GM12878 (cell line): ENCODE measurements around the gene SOX30. TPM values are rescaled to one million over a fixed set of nuclear protein-coding genes. Genes with fewer than 3 reads are reported as not detected.

Source experiments
- ATAC-seq: fragments of 200-7000 bp; cut with Tn5 transposase; 3 replicates; pipeline ENCODE4 v1.9.1; 2020; ENCODE audit warnings: mild to moderate bottlenecking, moderate library complexity
- BruUV-seq: library from RNA; stranded (reverse); fragments of 400-500 nt; replicated peaks from 2 replicates; lab custom pipeline; 2021; lab: Mats Ljungman, UMichigan
- CTCF ChIA-PET: fragments of 300-600 bp; sonication (Branson Sonifier 250); formaldehyde crosslinking; extraction: SDS; loops from one replicate; lab custom pipeline; 2021; ENCODE audit warnings: inconsistent platforms; lab: Yijun Ruan, JAX
- POLR2A ChIA-PET: fragments of 350-600 bp; formaldehyde crosslinking; extraction: SDS; loops from one replicate; lab custom pipeline; 2021; ENCODE audit warnings: inconsistent platforms; lab: Charles Lee
- RAD21 ChIA-PET: fragments of 300-600 bp; sonication (Branson Sonifier 250); formaldehyde crosslinking; loops from one replicate; lab custom pipeline; 2023; ENCODE audit warnings: antibody characterized with exemption; ENCODE audit not compliant: unreplicated experiment; lab: Charles Lee
- SMC1A ChIA-PET: fragments of 300-600 bp; sonication (Branson Sonifier 250); formaldehyde crosslinking; loops from one replicate; lab custom pipeline; 2023; ENCODE audit not compliant: unreplicated experiment, uncharacterized antibody; lab: Charles Lee
- DNase-seq: peaks from one replicate; pipeline ENCODE4 v3.0.0-alpha.2; 2011; ENCODE audit warnings: low read depth, low spot score
- FAIRE-seq: peaks from 3 replicates; lab custom pipeline; 2011; peaks lifted over from hg19 to GRCh38; lab: Jason Lieb, UNC
- H2AFZ ChIP-seq: 2 replicates; pipeline ENCODE4 v1.6.0; 2011; ENCODE audit warnings: low read depth, low read length, control low read depth; ENCODE audit not compliant: control insufficient read depth
- H3K27ac ChIP-seq: 2 replicates; pipeline ENCODE4 v1.5.1; 2011; ENCODE audit warnings: control low read depth; ENCODE audit not compliant: control insufficient read depth, insufficient read depth
- H3K27me3 ChIP-seq, 2 experiments: replicated peaks in 1 of 2; 2 replicates each; pipeline versions ENCODE4 v1.6.0 to v1.6.1; 2011; ENCODE audit warnings: low read length in 1 of 2; ENCODE audit not compliant: control insufficient read depth in 2 of 2, insufficient read depth in 2 of 2
- H3K36me3 ChIP-seq, 2 experiments: 2 replicates each; pipeline ENCODE4 v1.5.1; 2011; ENCODE audit warnings: low read length in 1 of 2; ENCODE audit not compliant: control insufficient read depth in 2 of 2, insufficient read depth in 2 of 2
- H3K4me1 ChIP-seq: 2 replicates; pipeline ENCODE4 v1.6.1; 2011; ENCODE audit warnings: mild to moderate bottlenecking, low read length, moderate library complexity, mixed read lengths; ENCODE audit not compliant: control insufficient read depth, insufficient read depth
- H3K4me2 ChIP-seq: 2 replicates; pipeline ENCODE4 v1.6.0; 2011; ENCODE audit warnings: control low read depth; ENCODE audit not compliant: control insufficient read depth, insufficient read depth
- H3K4me3 ChIP-seq: fragments of 200-600 bp; sonication (generic); 2 replicates; pipeline ENCODE4 v1.5.1; 2016
- H3K79me2 ChIP-seq: 2 replicates; pipeline ENCODE4 v1.6.0; 2011; ENCODE audit warnings: low read length; ENCODE audit not compliant: control insufficient read depth, insufficient read depth
- H3K9ac ChIP-seq: 2 replicates; pipeline ENCODE4 v1.8.0; 2011; ENCODE audit warnings: low read length, control low read depth, mixed read lengths; ENCODE audit not compliant: control insufficient read depth, insufficient read depth
- H3K9me3 ChIP-seq: replicated peaks from 3 replicates; pipeline ENCODE4 v1.5.1; 2011; ENCODE audit warnings: mild to moderate bottlenecking, low read length; ENCODE audit not compliant: control insufficient read depth, insufficient read depth
- H4K20me1 ChIP-seq: 2 replicates; pipeline ENCODE4 v1.6.0; 2011; ENCODE audit not compliant: control insufficient read depth, insufficient read depth
- BCL11A ChIP-seq: IDR thresholded peaks from 2 replicates; pipeline ENCODE4 v1.6.1; 2011; ENCODE audit warnings: low read depth, low read length
- EED ChIP-seq: sonication (generic); IDR thresholded peaks from 2 replicates; pipeline ENCODE4 v1.6.1; 2016; ENCODE audit warnings: antibody characterized with exemption, low read depth
- FOXK2 ChIP-seq: fragments of 450-650 bp; IDR thresholded peaks from 2 replicates; pipeline ENCODE4 v1.6.1; 2017; ENCODE audit warnings: mild to moderate bottlenecking, moderate library complexity
- IKZF1 ChIP-seq: fragments of 450-650 bp; conservative IDR thresholded peaks from 2 replicates; pipeline ENCODE4 v1.6.1; 2017; ENCODE audit warnings: antibody characterized with exemption, mild to moderate bottlenecking
- MXI1 ChIP-seq: fragments of 150-350 bp; IDR thresholded peaks from 2 replicates; pipeline ENCODE4 v1.6.1; 2011; ENCODE audit warnings: low read depth, mild to moderate bottlenecking, inconsistent platforms, low read length, improper control_type of control experiment
- NRF1 ChIP-seq: conservative IDR thresholded peaks from 2 replicates; pipeline ENCODE4 v1.6.1; 2011; ENCODE audit warnings: mild to moderate bottlenecking, low read depth, low read length, improper control_type of control experiment
- RELA ChIP-seq: fragments of 450-650 bp; IDR thresholded peaks from 2 replicates; pipeline ENCODE4 v1.8.0; 2014; ENCODE audit warnings: borderline replicate concordance; ENCODE audit not compliant: partially characterized antibody
- RUNX3 ChIP-seq: IDR thresholded peaks from 2 replicates; pipeline ENCODE4 v1.6.1; 2012; ENCODE audit warnings: low read length, inconsistent platforms
- SMAD1 ChIP-seq: fragments of 450-650 bp; IDR thresholded peaks from 2 replicates; pipeline ENCODE4 v1.6.1; 2018; ENCODE audit warnings: mild to moderate bottlenecking, low read depth; ENCODE audit not compliant: partially characterized antibody
- SMC3 ChIP-seq: IDR thresholded peaks from 2 replicates; pipeline ENCODE4 v1.6.1; 2011; ENCODE audit warnings: low read length, improper control_type of control experiment, borderline replicate concordance
- WGBS: methylation state at CpG from one replicate; pipeline ENCODE4 v1.1.6; 2016; ENCODE audit warnings: low lambda C conversion rate; ENCODE audit not compliant: insufficient replicate concordance, insufficient coverage; ENCODE audit errors: missing lambda C conversion rate; 5-methylcytosine and 5-hydroxymethylcytosine counted together
- in situ Hi-C: fragments of 300-500 bp; cut with MboI; formaldehyde crosslinking; loops from 9 replicates; pipeline ENCODE4 v1.14.3; 2018; ENCODE audit warnings: mixed read lengths
- intact Hi-C: fragments of 100-400 bp; cut with micrococcal nuclease; formaldehyde crosslinking; loops from one replicate; pipeline ENCODE4 v1.14.2; 2022; ENCODE audit not compliant: unreplicated experiment
- polyA plus RNA-seq, 11 experiments: library from polyadenylated mRNA; depleted of rRNA in 4 of 11; unstranded in 6 of 11; stranded (reverse) in 5 of 11; fragments of >200 nt; fragmentation: Nextera tagmentation in 4 of 11; fragmentation: Illumina TruSeq in 1 of 11; extraction: Ambion mirVana in 4 of 11; extraction: Trizol in 1 of 11; gene quantifications; 1 replicate in 1 of 11; 2 replicates in 10 of 11; pipeline versions ENCODE4 v1.2.1 to v1.2.3, GENCODE V29; 2011 to 2016; ENCODE audit warnings: inconsistent platforms in 2 of 11, missing spikeins in 2 of 11, low read depth in 1 of 11
- total RNA-seq, 4 experiments: library from RNA; depleted of rRNA in 3 of 4; stranded (reverse); fragments of >200 nt in 3 of 4; fragmentation: Illumina TruSeq in 1 of 4; extraction: Trizol in 1 of 4; gene quantifications; 2 replicates each; pipeline versions ENCODE4 v1.2.1 to v1.2.3, GENCODE V29; 2013 to 2021
- TF ChIP-seq, protein P1 (sequence below): fragments of 450-650 bp; IDR thresholded peaks from 2 replicates; pipeline ENCODE4 v1.6.1; 2018; ENCODE audit warnings: borderline replicate concordance, mild to moderate bottlenecking; ENCODE audit not compliant: partially characterized antibody
- TF ChIP-seq, protein P2 (sequence below): fragments of 450-650 bp; formaldehyde crosslinking; IDR thresholded peaks from 2 replicates; pipeline ENCODE4 v1.4.0; 2020; ENCODE audit warnings: mild to moderate bottlenecking, moderate library complexity
- TF ChIP-seq, protein P3 (sequence below): fragments of 450-650 bp; IDR thresholded peaks from 2 replicates; pipeline ENCODE4 v1.6.1; 2016; ENCODE audit warnings: mild to moderate bottlenecking

The SOX30 gene
- total and polyA plus RNA-seq, 10 of the 15 experiments (the other 5 are each of a cell fraction or from before 2014, with no cell fraction given) = 0.06 to 0.32 (median 0.10) TPM; not detected in 2

DNA sequence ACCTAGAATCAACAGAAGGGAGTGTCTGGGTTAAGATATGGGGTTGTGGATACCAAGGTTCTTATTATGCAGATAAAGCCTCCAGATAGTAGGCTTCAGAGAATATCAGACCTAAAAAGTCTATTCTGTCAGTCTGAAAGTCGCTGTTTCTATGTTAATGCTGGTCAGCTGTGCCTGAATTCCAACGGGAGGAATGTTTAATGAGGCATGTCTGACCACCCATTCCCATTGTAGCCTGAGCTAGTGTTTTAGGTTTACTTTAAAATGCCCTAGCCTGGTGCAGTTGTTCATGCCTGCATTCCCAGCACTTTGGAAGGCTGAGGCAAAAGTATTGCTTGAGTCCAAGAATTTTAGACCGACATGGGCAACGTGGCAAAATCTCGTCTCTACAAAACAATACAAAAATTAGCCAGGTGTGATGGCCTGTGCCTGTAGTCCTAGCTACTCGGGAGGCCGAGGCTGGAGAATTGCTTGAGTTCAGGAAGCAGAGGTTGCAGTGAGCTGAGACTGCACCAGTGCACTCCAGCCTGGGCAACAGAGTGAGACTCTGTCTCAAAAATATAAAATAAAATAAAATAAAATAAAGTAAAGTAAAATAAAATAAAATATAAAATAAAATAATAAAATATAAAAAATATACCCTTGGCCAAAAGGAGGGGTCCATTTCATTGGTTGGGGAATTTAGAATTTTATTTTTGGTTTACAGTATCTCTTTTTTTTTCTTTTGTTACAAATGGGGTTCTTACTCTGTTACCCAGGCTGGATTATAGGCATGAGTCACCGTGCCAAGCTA lies 7.8 kb upstream of the SOX30 start (continued):
- TF ChIP-seq, protein P1, sequence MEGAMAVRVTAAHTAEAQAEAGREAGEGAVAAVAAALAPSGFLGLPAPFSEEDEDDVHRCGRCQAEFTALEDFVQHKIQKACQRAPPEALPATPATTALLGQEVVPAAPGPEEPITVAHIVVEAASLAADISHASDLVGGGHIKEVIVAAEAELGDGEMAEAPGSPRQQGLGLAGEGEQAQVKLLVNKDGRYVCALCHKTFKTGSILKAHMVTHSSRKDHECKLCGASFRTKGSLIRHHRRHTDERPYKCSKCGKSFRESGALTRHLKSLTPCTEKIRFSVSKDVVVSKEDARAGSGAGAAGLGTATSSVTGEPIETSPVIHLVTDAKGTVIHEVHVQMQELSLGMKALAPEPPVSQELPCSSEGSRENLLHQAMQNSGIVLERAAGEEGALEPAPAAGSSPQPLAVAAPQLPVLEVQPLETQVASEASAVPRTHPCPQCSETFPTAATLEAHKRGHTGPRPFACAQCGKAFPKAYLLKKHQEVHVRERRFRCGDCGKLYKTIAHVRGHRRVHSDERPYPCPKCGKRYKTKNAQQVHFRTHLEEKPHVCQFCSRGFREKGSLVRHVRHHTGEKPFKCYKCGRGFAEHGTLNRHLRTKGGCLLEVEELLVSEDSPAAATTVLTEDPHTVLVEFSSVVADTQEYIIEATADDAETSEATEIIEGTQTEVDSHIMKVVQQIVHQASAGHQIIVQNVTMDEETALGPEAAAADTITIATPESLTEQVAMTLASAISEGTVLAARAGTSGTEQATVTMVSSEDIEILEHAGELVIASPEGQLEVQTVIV = no peak
- no peak for TF ChIP-seq FOXK2

DNA sequence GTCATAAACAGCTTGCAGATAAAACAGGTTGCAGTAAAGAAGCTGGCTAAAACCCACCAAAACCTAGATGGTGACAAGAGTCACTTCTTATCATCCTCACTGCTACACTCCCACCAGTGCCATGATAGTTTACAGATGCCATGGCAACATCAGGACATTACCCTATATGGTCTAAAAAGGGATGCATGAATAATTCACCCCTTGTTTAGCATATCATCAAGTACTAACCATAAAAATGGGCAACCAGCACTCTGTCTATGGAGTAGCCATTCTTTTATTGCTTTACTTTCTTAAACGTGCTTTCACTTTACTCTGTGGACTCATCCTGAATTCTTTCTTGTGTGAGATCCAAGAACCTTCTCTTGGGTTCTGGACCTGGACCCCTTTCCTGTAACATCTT lies 6.7 kb upstream of the SOX30 start:
- Histone ChIP-seq H4K20me1 (no peaks in the 10 kb centered on the region), H3K27ac (no peak overlapping the region), H3K4me2 (no peak overlapping the region), H2AFZ (no peak overlapping the region), H3K27me3 (no peaks in the 10 kb centered on the region), H3K4me3 (no peak overlapping the region), H3K9me3 (peaks cover 7% of the 10 kb centered on the region), H3K4me1 (no peaks in the 10 kb centered on the region), H3K9ac (no peak overlapping the region), H3K36me3 (no peaks in the 10 kb centered on the region), H3K79me2 (no peaks in the 10 kb centered on the region)
- ChIA-PET SMC1A (interaction anchor here (0.6 kb wide), 1 partner anchor 8 kb away, joined by 3 read pairs; no protein-coding TSS in a partner anchor), CTCF (no interaction called here), POLR2A (no interaction called here), RAD21 (no interaction called here)
- no peak for DNase-seq
- intact Hi-C loops = no loop called here
- in situ Hi-C loops = no loop called here
- no TSS peak for BruUV-seq
- 0% methylated on average over 1 of the region's 1 CpG for WGBS
- ATAC-seq = no peak
- no peak for FAIRE-seq
- no peak for TF ChIP-seq MXI1
- TF ChIP-seq RUNX3 = no peak
- TF ChIP-seq SMAD1 = no peak
- TF ChIP-seq NRF1 = no peak
- no peak for TF ChIP-seq SMC3
- TF ChIP-seq, protein P2, sequence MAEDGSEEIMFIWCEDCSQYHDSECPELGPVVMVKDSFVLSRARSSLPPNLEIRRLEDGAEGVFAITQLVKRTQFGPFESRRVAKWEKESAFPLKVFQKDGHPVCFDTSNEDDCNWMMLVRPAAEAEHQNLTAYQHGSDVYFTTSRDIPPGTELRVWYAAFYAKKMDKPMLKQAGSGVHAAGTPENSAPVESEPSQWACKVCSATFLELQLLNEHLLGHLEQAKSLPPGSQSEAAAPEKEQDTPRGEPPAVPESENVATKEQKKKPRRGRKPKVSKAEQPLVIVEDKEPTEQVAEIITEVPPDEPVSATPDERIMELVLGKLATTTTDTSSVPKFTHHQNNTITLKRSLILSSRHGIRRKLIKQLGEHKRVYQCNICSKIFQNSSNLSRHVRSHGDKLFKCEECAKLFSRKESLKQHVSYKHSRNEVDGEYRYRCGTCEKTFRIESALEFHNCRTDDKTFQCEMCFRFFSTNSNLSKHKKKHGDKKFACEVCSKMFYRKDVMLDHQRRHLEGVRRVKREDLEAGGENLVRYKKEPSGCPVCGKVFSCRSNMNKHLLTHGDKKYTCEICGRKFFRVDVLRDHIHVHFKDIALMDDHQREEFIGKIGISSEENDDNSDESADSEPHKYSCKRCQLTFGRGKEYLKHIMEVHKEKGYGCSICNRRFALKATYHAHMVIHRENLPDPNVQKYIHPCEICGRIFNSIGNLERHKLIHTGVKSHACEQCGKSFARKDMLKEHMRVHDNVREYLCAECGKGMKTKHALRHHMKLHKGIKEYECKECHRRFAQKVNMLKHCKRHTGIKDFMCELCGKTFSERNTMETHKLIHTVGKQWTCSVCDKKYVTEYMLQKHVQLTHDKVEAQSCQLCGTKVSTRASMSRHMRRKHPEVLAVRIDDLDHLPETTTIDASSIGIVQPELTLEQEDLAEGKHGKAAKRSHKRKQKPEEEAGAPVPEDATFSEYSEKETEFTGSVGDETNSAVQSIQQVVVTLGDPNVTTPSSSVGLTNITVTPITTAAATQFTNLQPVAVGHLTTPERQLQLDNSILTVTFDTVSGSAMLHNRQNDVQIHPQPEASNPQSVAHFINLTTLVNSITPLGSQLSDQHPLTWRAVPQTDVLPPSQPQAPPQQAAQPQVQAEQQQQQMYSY (CRISPR knock-in tag) = no peak
- TF ChIP-seq, protein P3, sequence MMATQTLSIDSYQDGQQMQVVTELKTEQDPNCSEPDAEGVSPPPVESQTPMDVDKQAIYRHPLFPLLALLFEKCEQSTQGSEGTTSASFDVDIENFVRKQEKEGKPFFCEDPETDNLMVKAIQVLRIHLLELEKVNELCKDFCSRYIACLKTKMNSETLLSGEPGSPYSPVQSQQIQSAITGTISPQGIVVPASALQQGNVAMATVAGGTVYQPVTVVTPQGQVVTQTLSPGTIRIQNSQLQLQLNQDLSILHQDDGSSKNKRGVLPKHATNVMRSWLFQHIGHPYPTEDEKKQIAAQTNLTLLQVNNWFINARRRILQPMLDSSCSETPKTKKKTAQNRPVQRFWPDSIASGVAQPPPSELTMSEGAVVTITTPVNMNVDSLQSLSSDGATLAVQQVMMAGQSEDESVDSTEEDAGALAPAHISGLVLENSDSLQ = no peak
- TF ChIP-seq IKZF1 = no peak
- no peak for TF ChIP-seq EED
- TF ChIP-seq BCL11A = no peak
- TF ChIP-seq RELA = no peak
